Stimulated activated CD8-positive, alpha-beta memory T cell treated with anti-CD3 and anti-CD28 coated beads, Interleukin-7, amount 100 ng/mL, for 48 hours (primary cell): ENCODE measurements around the gene COQ9.
"Not testable (repeated sequence)": the region's sequence is repeated elsewhere in the genome, so short reads cannot be mapped to it uniquely, and the experiment has no call there.

ENCODE experiments used
- DNase-seq, 2 donors: peaks; one replicate each; pipeline ENCODE4 v3.0.0-alpha.2; 2020; ENCODE audit warnings: low read depth in 1 of 2; ENCODE audit errors: extremely low read depth in 1 of 2

The COQ9 gene

GRCh38 chr16:57484515-57485005 is 37.3 kb downstream of the COQ9 start:
- no peak for DNase-seq

GRCh38 chr16:57485091-57485915 is 38.0 kb downstream of the COQ9 start:
- DNase-seq, result no peak

- DNase-seq, result peak; percentile 63 to 66
Measured at GRCh38 chr16:57485916-57486857, 38.9 kb downstream of the COQ9 start, which contains the start of gene DOK4. TSS of gene DOK4 (minus strand) at chr16:57486493. CDS start at chr16:57479507, 6,986 bp downstream.

- no peak for DNase-seq
Measured at GRCh38 chr16:57486858-57487834, 39.9 kb downstream of the COQ9 start.

GRCh38 chr16:57489229-57489628 is 42.0 kb downstream of the COQ9 start:
- no peak for DNase-seq

GRCh38 chr16:57493767-57494166 is 46.5 kb downstream of the COQ9 start:
- DNase-seq, result no peak

- DNase-seq, result no peak
Measured at GRCh38 chr16:57497121-57497520, 49.8 kb downstream of the COQ9 start.

- no peak for DNase-seq
Measured at GRCh38 chr16:57498031-57498430, 50.8 kb downstream of the COQ9 start.

- DNase-seq, result not testable (repeated sequence)
Measured at GRCh38 chr16:57499941-57500340, 52.7 kb downstream of the COQ9 start.

GRCh38 chr16:57500578-57501111 is 53.4 kb downstream of the COQ9 start:
- DNase-seq, result no peak

- DNase-seq, result no peak
Measured at GRCh38 chr16:57501492-57501891, 54.2 kb downstream of the COQ9 start.

GRCh38 chr16:57502048-57502775 is 54.9 kb downstream of the COQ9 start:
- DNase-seq, result no peak

- DNase-seq, result no peak
Measured at GRCh38 chr16:57503366-57503765, 56.1 kb downstream of the COQ9 start.

GRCh38 chr16:57504001-57504400 is 56.7 kb downstream of the COQ9 start:
- DNase-seq, result no peak

GRCh38 chr16:57504491-57504890 is 57.2 kb downstream of the COQ9 start:
- no peak for DNase-seq

- DNase-seq, result no peak
Measured at GRCh38 chr16:57505169-57505568, 57.9 kb downstream of the COQ9 start.

- DNase-seq, result no peak
Measured at GRCh38 chr16:57507136-57508034, 60.1 kb downstream of the COQ9 start.

GRCh38 chr16:57508035-57508425 is 60.8 kb downstream of the COQ9 start:
- no peak for DNase-seq
